ENCODE results near the gene HDDC3.
"Not testable (repeated sequence)": the region's sequence is repeated elsewhere in the genome, so short reads cannot be mapped to it uniquely, and the experiment has no call there.

HDDC3 gene

GRCh38 chr15:90930861-90931574, 1.3 kb downstream of the HDDC3 start:
- no peak for DNase-seq (ENCODE audit: low spot score)

GRCh38 chr15:90929246-90930019, 2.9 kb downstream of the HDDC3 start:
- no peak for DNase-seq (ENCODE audit: low spot score)

GRCh38 chr15:90928106-90928505, 4.2 kb downstream of the HDDC3 start:
- DNase-seq (ENCODE audit: low spot score) = not testable (repeated sequence)

- DNase-seq (ENCODE audit: low spot score) = not testable (repeated sequence)
Observed at GRCh38 chr15:90926766-90927165, 5.6 kb downstream of the HDDC3 start.

GRCh38 chr15:90924375-90924774, 8.0 kb downstream of the HDDC3 start:
- DNase-seq (ENCODE audit: low spot score) = no peak

- not testable (repeated sequence) for DNase-seq (ENCODE audit: low spot score)
Observed at GRCh38 chr15:90922712-90923322, 9.5 kb downstream of the HDDC3 start.

GRCh38 chr15:90921887-90922286, 10.5 kb downstream of the HDDC3 start:
- DNase-seq (ENCODE audit: low spot score) = no peak

- DNase-seq (ENCODE audit: low spot score) = no peak
Observed at GRCh38 chr15:90918835-90919234, 13.5 kb downstream of the HDDC3 start.

GRCh38 chr15:90918034-90918788, 14.1 kb downstream of the HDDC3 start:
- no peak for DNase-seq (ENCODE audit: low spot score)

GRCh38 chr15:90917569-90917968, 14.8 kb downstream of the HDDC3 start:
- no peak for DNase-seq (ENCODE audit: low spot score)

- no peak for DNase-seq (ENCODE audit: low spot score)
Observed at GRCh38 chr15:90916461-90916860, 15.9 kb downstream of the HDDC3 start.

- no peak for DNase-seq (ENCODE audit: low spot score)
Observed at GRCh38 chr15:90915808-90916440, 16.4 kb downstream of the HDDC3 start.

- peak; percentile 49 for DNase-seq (ENCODE audit: low spot score)
Observed at GRCh38 chr15:90915216-90915807, 17.0 kb downstream of the HDDC3 start.

GRCh38 chr15:90914305-90915080, 17.9 kb downstream of the HDDC3 start:
- DNase-seq (ENCODE audit: low spot score) = no peak

- DNase-seq (ENCODE audit: low spot score) = no peak
Observed at GRCh38 chr15:90913398-90913944, 18.9 kb downstream of the HDDC3 start.

- no peak for DNase-seq (ENCODE audit: low spot score)
Observed at GRCh38 chr15:90912770-90913075, 19.6 kb downstream of the HDDC3 start.

GRCh38 chr15:90911906-90912769, 20.2 kb downstream of the HDDC3 start:
- no peak for DNase-seq (ENCODE audit: low spot score)

GRCh38 chr15:90911302-90911623, 21.1 kb downstream of the HDDC3 start:
- DNase-seq (ENCODE audit: low spot score) = no peak

- DNase-seq (ENCODE audit: low spot score) = no peak
Observed at GRCh38 chr15:90910441-90911301, 21.7 kb downstream of the HDDC3 start.

Measured in NAMALWA (cell line).